Hepatocyte (in vitro differentiated cells): Measurements from ENCODE around the gene TMEM45A. TPM values are rescaled to one million over a fixed set of nuclear protein-coding genes. Genes with fewer than 3 reads are reported as not detected.
A peak's percentile ranks its signal among the peaks of the same experiment; 100 is the strongest.
"Not testable (repeated sequence)": the region's sequence is repeated elsewhere in the genome, so short reads cannot be mapped to it uniquely, and the experiment has no call there.

Experiments used
- DNase-seq: peaks from one replicate; pipeline ENCODE4 v3.0.0-alpha.2; 2016; ENCODE audit warnings: low spot score
- H2AFZ ChIP-seq: fragments of 200-600 bp; sonication (generic); 2 replicates; pipeline ENCODE4 v1.6.0; 2016; ENCODE audit warnings: antibody characterized with exemption, mild to moderate bottlenecking
- H3K27ac ChIP-seq: fragments of 200-600 bp; sonication (generic); 2 replicates; pipeline ENCODE4 v1.5.1; 2016; ENCODE audit warnings: mild to moderate bottlenecking
- H3K27me3 ChIP-seq: fragments of 200-600 bp; sonication (generic); 2 replicates; pipeline ENCODE4 v1.6.1; 2016
- H3K36me3 ChIP-seq: fragments of 200-600 bp; sonication (generic); replicated peaks from 2 replicates; pipeline ENCODE4 v1.5.1; 2016; ENCODE audit warnings: low read depth; ENCODE audit not compliant: insufficient read depth
- H3K4me1 ChIP-seq: fragments of 200-600 bp; sonication (generic); 2 replicates; pipeline ENCODE4 v1.5.1; 2016; ENCODE audit warnings: mild to moderate bottlenecking, moderate library complexity; ENCODE audit not compliant: insufficient read depth
- H3K4me2 ChIP-seq: fragments of 200-600 bp; sonication (generic); 2 replicates; pipeline ENCODE4 v1.6.0; 2016
- H3K4me3 ChIP-seq: fragments of 200-600 bp; sonication (generic); 2 replicates; pipeline ENCODE4 v1.5.1; 2016; ENCODE audit warnings: mild to moderate bottlenecking
- H3K79me2 ChIP-seq: fragments of 200-600 bp; sonication (generic); 2 replicates; pipeline ENCODE4 v1.6.0; 2017; ENCODE audit warnings: mild to moderate bottlenecking
- H3K9me2 ChIP-seq: fragments of 200-600 bp; sonication (generic); replicated peaks from 2 replicates; pipeline ENCODE4 v1.6.0; 2017; ENCODE audit warnings: mild to moderate bottlenecking; ENCODE audit not compliant: insufficient read depth
- H3K9me3 ChIP-seq: fragments of 200-600 bp; sonication (generic); 2 replicates; pipeline ENCODE4 v1.5.1; 2016; ENCODE audit warnings: low read depth, mild to moderate bottlenecking
- H4K20me1 ChIP-seq: fragments of 200-600 bp; sonication (generic); 2 replicates; pipeline ENCODE4 v1.6.0; 2016; ENCODE audit warnings: mild to moderate bottlenecking; ENCODE audit not compliant: insufficient read depth, poor library complexity, severe bottlenecking
- EZH2 ChIP-seq: fragments of 200-600 bp; sonication (generic); IDR thresholded peaks from 2 replicates; pipeline ENCODE4 v1.6.1; 2016; ENCODE audit warnings: antibody characterized with exemption, mild to moderate bottlenecking, borderline replicate concordance
- EZH2phosphoT487 ChIP-seq: fragments of 200-600 bp; sonication (generic); IDR thresholded peaks from one replicate; pipeline ENCODE4 v1.6.1; 2018; ENCODE audit warnings: antibody characterized with exemption, mild to moderate bottlenecking, low read depth, moderate library complexity; ENCODE audit not compliant: unreplicated experiment, severe bottlenecking
- WGBS: methylation state at CpG from one replicate; pipeline ENCODE4 v1.1.6; 2016; ENCODE audit warnings: low lambda C conversion rate; ENCODE audit errors: missing lambda C conversion rate; 5-methylcytosine and 5-hydroxymethylcytosine counted together
- polyA plus RNA-seq: library from polyadenylated mRNA; unstranded; fragments of >200 nt; fragmentation: Nextera tagmentation; extraction: Ambion mirVana; gene quantifications from 2 replicates; pipeline ENCODE4 v1.2.1, GENCODE V29; 2016
- total RNA-seq: library from RNA; depleted of rRNA; stranded (reverse); fragments of >200 nt; gene quantifications from 2 replicates; pipeline ENCODE4 v1.2.3, GENCODE V29; 2014
- TF ChIP-seq, protein P1 (sequence below): fragments of 200-600 bp; sonication (generic); IDR thresholded peaks from 2 replicates; pipeline ENCODE4 v1.5.1; 2016; ENCODE audit warnings: antibody characterized with exemption, mild to moderate bottlenecking; ENCODE audit not compliant: poor library complexity

TMEM45A gene
- total and polyA plus RNA-seq, 2 experiments from 2014 or later: 82.6 to 88.0 TPM

DNA sequence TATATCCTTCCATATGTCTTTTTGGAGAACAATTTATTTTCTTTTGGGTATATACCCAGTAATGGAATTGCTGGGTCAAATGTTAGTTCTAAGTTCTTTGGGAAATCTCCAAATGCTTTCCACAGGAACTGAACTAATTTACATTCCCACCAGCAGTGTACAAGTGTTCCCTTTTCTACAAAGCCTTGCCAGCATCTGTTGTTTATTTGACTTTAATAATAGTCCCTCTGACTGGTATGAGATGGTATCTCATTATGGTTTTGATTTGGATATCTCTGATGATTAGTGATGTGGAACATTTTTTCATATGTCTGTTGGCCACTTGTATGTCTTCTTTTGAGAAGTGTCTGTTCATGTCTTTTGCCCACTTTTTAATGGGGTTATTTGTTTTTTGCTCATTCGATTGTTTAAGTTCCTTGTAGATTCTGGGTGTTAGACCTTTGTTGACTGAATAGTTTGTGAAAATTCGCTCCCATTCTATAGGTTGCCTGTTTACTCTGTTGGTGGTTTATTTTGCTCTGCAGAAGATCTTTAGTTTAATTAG lies 48.4 kb downstream of the TMEM45A start:
- no peak for DNase-seq
- H3K27ac ChIP-seq: no peak overlapping the region
- no peaks in the 10 kb centered on the region for H3K36me3 ChIP-seq
- peaks cover 11% of the 10 kb centered on the region for H3K79me2 ChIP-seq
- H4K20me1 ChIP-seq: no peaks in the 10 kb centered on the region
- no peaks in the 10 kb centered on the region for H3K9me3 ChIP-seq
- no peak overlapping the region for H3K4me2 ChIP-seq
- no peaks in the 10 kb centered on the region for H3K9me2 ChIP-seq
- H3K4me1 ChIP-seq: no peaks in the 10 kb centered on the region
- WGBS: 92% methylated on average over 2 of the region's 2 CpGs
- TF ChIP-seq, protein P1, sequence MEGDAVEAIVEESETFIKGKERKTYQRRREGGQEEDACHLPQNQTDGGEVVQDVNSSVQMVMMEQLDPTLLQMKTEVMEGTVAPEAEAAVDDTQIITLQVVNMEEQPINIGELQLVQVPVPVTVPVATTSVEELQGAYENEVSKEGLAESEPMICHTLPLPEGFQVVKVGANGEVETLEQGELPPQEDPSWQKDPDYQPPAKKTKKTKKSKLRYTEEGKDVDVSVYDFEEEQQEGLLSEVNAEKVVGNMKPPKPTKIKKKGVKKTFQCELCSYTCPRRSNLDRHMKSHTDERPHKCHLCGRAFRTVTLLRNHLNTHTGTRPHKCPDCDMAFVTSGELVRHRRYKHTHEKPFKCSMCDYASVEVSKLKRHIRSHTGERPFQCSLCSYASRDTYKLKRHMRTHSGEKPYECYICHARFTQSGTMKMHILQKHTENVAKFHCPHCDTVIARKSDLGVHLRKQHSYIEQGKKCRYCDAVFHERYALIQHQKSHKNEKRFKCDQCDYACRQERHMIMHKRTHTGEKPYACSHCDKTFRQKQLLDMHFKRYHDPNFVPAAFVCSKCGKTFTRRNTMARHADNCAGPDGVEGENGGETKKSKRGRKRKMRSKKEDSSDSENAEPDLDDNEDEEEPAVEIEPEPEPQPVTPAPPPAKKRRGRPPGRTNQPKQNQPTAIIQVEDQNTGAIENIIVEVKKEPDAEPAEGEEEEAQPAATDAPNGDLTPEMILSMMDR: no peak
- TF ChIP-seq EZH2phosphoT487 (no peak), EZH2 (no peak)
- no peak overlapping the region for H3K4me3 ChIP-seq
- no peaks in the 10 kb centered on the region for H3K27me3 ChIP-seq
- H2AFZ ChIP-seq: no peak overlapping the region

DNA sequence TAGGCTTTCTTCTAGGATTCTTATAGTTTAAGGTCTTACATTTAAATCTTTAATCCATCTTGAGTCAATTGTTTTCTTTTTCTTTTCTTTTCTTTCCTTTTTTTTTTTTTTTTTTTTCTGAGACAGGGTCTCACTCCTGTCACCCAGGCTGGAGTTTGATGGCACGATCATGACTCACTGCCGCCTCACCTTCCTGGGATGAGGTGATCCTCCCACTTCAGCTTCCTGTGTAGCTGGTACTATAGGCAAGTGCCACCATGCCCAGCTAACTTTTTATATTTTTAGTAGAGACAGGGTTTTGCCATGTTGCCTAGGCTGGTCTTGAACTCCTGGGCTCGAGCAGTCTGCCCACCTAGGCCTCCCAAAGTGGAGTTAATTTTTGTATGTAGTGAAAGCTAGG lies 49.0 kb downstream of the TMEM45A start:
- H3K4me1 ChIP-seq, H3K9me2 ChIP-seq, DNase-seq, H3K27ac ChIP-seq, H3K4me2 ChIP-seq, H3K4me3 ChIP-seq, H3K9me3 ChIP-seq, H4K20me1 ChIP-seq, H3K27me3 ChIP-seq, H2AFZ ChIP-seq, H3K36me3 ChIP-seq: not testable (repeated sequence)
- peaks cover 11% of the 10 kb centered on the region for H3K79me2 ChIP-seq
- WGBS: 88% methylated on average over 3 of the region's 3 CpGs

DNA sequence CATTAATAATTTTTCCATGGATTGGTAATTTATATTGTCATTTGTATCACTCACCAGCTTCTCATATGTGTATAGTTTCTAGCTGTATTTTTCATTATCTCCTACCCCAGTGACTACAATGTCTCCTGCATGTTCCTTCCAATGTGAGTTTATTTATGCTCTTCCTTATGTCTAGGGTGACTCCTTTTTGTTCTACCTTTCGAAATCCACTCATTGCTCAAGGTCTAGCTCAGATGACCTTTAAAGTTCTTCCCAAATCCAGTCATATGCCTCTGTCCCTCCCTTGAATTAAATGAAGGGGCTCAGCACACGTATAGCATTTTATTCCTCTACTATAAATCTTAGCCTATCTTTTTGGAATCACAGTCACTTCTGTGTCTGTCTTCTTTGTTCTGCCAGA lies 53.0 kb downstream of the TMEM45A start:
- no peak overlapping the region for H3K27ac ChIP-seq
- H3K79me2 ChIP-seq: peaks cover 6% of the 10 kb centered on the region
- H4K20me1 ChIP-seq: no peaks in the 10 kb centered on the region
- WGBS: 73% methylated on average over 2 of the region's 2 CpGs
- H3K4me3 ChIP-seq: no peak overlapping the region
- DNase-seq: no peak
- TF ChIP-seq EZH2 (no peak), EZH2phosphoT487 (no peak)
- TF ChIP-seq, protein P1: no peak
- H2AFZ ChIP-seq: no peak overlapping the region
- H3K4me2 ChIP-seq: no peak overlapping the region
- no peaks in the 10 kb centered on the region for H3K27me3 ChIP-seq
- no peaks in the 10 kb centered on the region for H3K4me1 ChIP-seq
- no peaks in the 10 kb centered on the region for H3K9me3 ChIP-seq
- no peaks in the 10 kb centered on the region for H3K36me3 ChIP-seq
- H3K9me2 ChIP-seq: no peaks in the 10 kb centered on the region

DNA sequence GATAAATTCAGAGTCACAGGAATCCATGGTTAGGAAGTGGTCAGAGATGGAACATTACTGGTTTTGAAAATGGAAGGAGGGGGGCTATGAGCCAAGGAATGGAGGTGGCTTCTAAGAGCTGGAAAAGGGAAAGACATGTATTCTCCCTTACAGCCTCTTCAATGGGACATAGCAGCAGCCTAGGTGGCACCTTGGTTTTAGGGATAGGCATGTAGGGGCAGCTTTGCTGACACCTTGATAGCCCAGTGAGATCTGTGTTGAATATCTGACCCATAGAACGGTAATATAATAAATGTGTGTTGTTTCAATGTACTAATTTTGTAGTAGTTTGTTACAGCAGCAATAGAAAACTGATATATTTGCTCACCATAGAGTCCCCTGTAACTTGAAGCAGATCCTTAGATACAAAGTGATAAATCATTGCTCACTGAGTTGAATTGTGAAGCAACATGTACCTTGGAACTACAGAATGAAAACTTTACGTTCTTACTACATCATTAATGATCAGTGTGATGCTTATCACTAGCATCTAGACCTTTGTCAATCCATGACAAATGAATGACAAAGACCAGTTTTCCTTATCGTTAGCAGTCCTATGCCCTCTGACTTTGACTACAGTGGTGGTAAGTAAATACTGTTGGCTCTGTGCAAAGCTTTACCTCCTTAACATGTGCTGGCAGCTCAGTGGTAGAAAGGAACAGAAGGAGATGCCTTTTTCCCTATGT lies 53.8 kb downstream of the TMEM45A start:
- Histone ChIP-seq H3K4me1 (no peaks in the 10 kb centered on the region), H3K27me3 (no peaks in the 10 kb centered on the region), H3K36me3 (no peaks in the 10 kb centered on the region), H3K27ac (peak overlapping the region; percentile 44), H3K4me3 (no peak overlapping the region), H3K79me2 (peaks cover 6% of the 10 kb centered on the region), H4K20me1 (no peaks in the 10 kb centered on the region), H3K4me2 (no peak overlapping the region), H3K9me2 (no peaks in the 10 kb centered on the region), H2AFZ (no peak overlapping the region), H3K9me3 (no peaks in the 10 kb centered on the region)
- 46% methylated on average over 3 of the region's 3 CpGs for WGBS
- no peak for TF ChIP-seq EZH2phosphoT487
- DNase-seq: peak; percentile 18
